Measurements from ENCODE around the gene ISG15.

ISG15 gene

GRCh38 chr1:1062348-1063163 is 49.3 kb downstream of the ISG15 start:
- Histone ChIP-seq H3K4me3 (no peak overlapping the region), H3K27ac (no peak overlapping the region), H3K9me3 (ENCODE audit: low read depth, low read length) (no peaks in the 10 kb centered on the region), H3K36me3 (ENCODE audit: insufficient read depth, low read length) (no peaks in the 10 kb centered on the region), H3K9ac (ENCODE audit: insufficient read length) (no peak overlapping the region)
- DNase-seq (ENCODE audit: low read depth, low spot score): no peak
- TF ChIP-seq POLR2AphosphoS5 (IDR thresholded peaks at IDR 0.05; ENCODE audit: borderline replicate concordance, low read depth, low read length) (no peak), EZH2 (IDR thresholded peaks at IDR 0.05) (no peak), FOXP2 (optimal IDR thresholded peaks at IDR 0.05; ENCODE audit: control extremely low read depth, extremely low read length, insufficient read depth) (no peak)

GRCh38 chr1:1063261-1063944 is 50.1 kb downstream of the ISG15 start:
- H3K27ac ChIP-seq: no peak overlapping the region
- no peak for TF ChIP-seq EZH2 (IDR thresholded peaks at IDR 0.05)
- no peak for TF ChIP-seq POLR2AphosphoS5 (IDR thresholded peaks at IDR 0.05; ENCODE audit: borderline replicate concordance, low read depth, low read length)
- TF ChIP-seq FOXP2 (optimal IDR thresholded peaks at IDR 0.05; ENCODE audit: control extremely low read depth, extremely low read length, insufficient read depth): no peak

More at GRCh38 chr1:1063261-1063944, 50.1 kb downstream of the ISG15 start:
- Histone ChIP-seq H3K9ac (ENCODE audit: insufficient read length) (no peak overlapping the region), H3K9me3 (ENCODE audit: low read depth, low read length) (no peaks in the 10 kb centered on the region), H3K4me3 (no peak overlapping the region), H3K36me3 (ENCODE audit: insufficient read depth, low read length) (no peaks in the 10 kb centered on the region)
- DNase-seq (ENCODE audit: low read depth, low spot score): no peak
